Measurements from ENCODE around the gene GOLT1A.

DNA sequence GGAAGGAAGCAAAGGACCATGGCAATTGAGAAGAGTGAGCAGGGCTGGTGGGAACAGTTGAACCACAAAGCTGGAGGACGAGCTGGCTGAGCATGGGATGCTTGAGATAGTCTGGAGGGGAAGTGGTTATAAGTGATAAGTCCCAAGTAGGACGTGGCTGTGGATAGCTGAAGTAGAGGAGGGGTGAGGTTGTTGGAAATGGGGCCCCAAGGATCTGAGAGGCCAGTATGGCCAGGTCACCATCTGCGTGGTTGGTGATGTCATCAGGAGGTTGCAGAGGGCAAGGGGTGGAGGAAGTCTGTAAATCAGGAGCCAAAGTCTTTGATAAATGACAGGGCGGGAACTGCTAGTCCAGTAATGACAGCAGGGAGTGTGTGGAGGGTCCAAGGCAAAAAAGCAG is 36.7 kb downstream of the GOLT1A start:
- TF ChIP-seq, protein P1, sequence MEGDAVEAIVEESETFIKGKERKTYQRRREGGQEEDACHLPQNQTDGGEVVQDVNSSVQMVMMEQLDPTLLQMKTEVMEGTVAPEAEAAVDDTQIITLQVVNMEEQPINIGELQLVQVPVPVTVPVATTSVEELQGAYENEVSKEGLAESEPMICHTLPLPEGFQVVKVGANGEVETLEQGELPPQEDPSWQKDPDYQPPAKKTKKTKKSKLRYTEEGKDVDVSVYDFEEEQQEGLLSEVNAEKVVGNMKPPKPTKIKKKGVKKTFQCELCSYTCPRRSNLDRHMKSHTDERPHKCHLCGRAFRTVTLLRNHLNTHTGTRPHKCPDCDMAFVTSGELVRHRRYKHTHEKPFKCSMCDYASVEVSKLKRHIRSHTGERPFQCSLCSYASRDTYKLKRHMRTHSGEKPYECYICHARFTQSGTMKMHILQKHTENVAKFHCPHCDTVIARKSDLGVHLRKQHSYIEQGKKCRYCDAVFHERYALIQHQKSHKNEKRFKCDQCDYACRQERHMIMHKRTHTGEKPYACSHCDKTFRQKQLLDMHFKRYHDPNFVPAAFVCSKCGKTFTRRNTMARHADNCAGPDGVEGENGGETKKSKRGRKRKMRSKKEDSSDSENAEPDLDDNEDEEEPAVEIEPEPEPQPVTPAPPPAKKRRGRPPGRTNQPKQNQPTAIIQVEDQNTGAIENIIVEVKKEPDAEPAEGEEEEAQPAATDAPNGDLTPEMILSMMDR (IDR thresholded peaks at IDR 0.05; ENCODE audit: low read depth, low read length, missing input control) = no peak
- TF ChIP-seq, protein P2, sequence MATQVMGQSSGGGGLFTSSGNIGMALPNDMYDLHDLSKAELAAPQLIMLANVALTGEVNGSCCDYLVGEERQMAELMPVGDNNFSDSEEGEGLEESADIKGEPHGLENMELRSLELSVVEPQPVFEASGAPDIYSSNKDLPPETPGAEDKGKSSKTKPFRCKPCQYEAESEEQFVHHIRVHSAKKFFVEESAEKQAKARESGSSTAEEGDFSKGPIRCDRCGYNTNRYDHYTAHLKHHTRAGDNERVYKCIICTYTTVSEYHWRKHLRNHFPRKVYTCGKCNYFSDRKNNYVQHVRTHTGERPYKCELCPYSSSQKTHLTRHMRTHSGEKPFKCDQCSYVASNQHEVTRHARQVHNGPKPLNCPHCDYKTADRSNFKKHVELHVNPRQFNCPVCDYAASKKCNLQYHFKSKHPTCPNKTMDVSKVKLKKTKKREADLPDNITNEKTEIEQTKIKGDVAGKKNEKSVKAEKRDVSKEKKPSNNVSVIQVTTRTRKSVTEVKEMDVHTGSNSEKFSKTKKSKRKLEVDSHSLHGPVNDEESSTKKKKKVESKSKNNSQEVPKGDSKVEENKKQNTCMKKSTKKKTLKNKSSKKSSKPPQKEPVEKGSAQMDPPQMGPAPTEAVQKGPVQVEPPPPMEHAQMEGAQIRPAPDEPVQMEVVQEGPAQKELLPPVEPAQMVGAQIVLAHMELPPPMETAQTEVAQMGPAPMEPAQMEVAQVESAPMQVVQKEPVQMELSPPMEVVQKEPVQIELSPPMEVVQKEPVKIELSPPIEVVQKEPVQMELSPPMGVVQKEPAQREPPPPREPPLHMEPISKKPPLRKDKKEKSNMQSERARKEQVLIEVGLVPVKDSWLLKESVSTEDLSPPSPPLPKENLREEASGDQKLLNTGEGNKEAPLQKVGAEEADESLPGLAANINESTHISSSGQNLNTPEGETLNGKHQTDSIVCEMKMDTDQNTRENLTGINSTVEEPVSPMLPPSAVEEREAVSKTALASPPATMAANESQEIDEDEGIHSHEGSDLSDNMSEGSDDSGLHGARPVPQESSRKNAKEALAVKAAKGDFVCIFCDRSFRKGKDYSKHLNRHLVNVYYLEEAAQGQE (IDR thresholded peaks at IDR 0.05) = no peak
- TF ChIP-seq, protein P3, sequence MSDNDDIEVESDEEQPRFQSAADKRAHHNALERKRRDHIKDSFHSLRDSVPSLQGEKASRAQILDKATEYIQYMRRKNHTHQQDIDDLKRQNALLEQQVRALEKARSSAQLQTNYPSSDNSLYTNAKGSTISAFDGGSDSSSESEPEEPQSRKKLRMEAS (IDR thresholded peaks at IDR 0.05) = no peak
- no peak for TF ChIP-seq SP1 (IDR thresholded peaks at IDR 0.05)
- TF ChIP-seq RXRA (IDR thresholded peaks at IDR 0.05) = no peak
- TF ChIP-seq EGR1 (IDR thresholded peaks at IDR 0.05; ENCODE audit: low read depth in 2 of 2) = no peak
- no peak for TF ChIP-seq TAF1 (conservative IDR thresholded peaks at IDR 0.05)
- TF ChIP-seq HNF4A (conservative IDR thresholded peaks at IDR 0.05) = no peak
- TF ChIP-seq, protein P4, sequence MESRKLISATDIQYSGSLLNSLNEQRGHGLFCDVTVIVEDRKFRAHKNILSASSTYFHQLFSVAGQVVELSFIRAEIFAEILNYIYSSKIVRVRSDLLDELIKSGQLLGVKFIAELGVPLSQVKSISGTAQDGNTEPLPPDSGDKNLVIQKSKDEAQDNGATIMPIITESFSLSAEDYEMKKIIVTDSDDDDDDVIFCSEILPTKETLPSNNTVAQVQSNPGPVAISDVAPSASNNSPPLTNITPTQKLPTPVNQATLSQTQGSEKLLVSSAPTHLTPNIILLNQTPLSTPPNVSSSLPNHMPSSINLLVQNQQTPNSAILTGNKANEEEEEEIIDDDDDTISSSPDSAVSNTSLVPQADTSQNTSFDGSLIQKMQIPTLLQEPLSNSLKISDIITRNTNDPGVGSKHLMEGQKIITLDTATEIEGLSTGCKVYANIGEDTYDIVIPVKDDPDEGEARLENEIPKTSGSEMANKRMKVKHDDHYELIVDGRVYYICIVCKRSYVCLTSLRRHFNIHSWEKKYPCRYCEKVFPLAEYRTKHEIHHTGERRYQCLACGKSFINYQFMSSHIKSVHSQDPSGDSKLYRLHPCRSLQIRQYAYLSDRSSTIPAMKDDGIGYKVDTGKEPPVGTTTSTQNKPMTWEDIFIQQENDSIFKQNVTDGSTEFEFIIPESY (IDR thresholded peaks at IDR 0.05) = no peak
